Stimulated activated CD4-positive, alpha-beta T cell treated with anti-CD3 and anti-CD28 coated beads, Interleukin-1b, Interleukin-23, amount 100 ng/mL, for 48 hours (primary cell): ENCODE data around the gene PCBD1.
"Not testable (repeated sequence)": the region's sequence is repeated elsewhere in the genome, so short reads cannot be mapped to it uniquely, and the experiment has no call there.

Experiments used
- DNase-seq: peaks from one replicate; pipeline ENCODE4 v3.0.0-alpha.2; 2020

PCBD1 gene

GRCh38 chr10:70887804-70888800 is at the start of gene PCBD1:
PCBD1 (minus strand) TSS chr10:70888565; CDS start chr10:70888533, 32 bp downstream.
- DNase-seq = peak; percentile 55

- DNase-seq = no peak
Observed at GRCh38 chr10:70937661-70938060, 49.3 kb upstream of the PCBD1 start.

GRCh38 chr10:70936111-70936510 is 47.7 kb upstream of the PCBD1 start:
- no peak for DNase-seq

DNA sequence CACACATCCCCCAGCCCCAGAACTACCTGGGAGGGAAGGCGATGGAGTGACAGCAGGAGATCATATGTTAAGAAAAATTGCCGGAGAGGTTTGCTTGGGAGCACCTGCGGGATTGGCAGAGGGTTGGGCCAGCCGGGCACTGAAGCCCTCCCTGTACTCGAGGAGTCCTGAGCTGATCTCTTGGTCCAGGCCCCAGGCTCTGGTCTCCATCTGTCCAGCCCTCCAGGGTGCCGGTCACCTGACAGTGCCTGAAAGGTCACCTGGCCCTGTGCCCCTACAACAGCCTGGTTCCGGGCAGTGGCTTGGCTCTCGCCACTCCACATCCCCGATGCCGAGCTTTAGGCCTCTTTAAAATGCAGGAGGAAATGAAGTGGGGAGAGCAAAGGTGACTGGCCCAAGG is 47.3 kb upstream of the PCBD1 start:
- no peak for DNase-seq

DNA sequence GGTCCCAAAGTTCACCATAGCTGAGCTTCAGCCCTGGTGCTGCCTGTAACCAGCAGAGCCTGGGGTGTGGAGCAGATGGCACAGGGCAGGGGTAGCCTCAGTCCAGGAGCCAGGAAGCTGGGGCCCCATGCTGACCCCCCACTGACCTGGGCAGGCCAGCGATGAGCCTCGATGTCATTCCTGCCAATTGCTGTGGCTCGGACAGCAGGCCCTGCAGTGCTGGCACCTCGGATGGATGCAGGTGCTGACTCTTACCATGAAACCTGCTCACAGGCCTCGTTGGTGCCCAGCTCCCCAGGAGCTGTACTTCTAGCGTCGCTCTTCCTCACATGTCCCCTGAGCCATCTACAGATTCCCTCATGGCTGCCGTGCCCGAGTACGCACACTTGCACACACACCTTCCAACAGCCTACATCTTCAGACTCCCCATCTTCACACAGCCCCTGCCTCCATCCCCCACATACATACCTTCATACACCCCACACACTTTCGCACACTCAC is 46.8 kb upstream of the PCBD1 start:
- no peak for DNase-seq

GRCh38 chr10:70934701-70935100 is 46.3 kb upstream of the PCBD1 start:
- DNase-seq = no peak

GRCh38 chr10:70932392-70933196 is 44.2 kb upstream of the PCBD1 start:
- DNase-seq = no peak

GRCh38 chr10:70931168-70931815 is 42.9 kb upstream of the PCBD1 start:
- DNase-seq = no peak

GRCh38 chr10:70930263-70931000 is 42.1 kb upstream of the PCBD1 start:
- no peak for DNase-seq

GRCh38 chr10:70928140-70928539 is 39.8 kb upstream of the PCBD1 start:
- DNase-seq = no peak

DNA sequence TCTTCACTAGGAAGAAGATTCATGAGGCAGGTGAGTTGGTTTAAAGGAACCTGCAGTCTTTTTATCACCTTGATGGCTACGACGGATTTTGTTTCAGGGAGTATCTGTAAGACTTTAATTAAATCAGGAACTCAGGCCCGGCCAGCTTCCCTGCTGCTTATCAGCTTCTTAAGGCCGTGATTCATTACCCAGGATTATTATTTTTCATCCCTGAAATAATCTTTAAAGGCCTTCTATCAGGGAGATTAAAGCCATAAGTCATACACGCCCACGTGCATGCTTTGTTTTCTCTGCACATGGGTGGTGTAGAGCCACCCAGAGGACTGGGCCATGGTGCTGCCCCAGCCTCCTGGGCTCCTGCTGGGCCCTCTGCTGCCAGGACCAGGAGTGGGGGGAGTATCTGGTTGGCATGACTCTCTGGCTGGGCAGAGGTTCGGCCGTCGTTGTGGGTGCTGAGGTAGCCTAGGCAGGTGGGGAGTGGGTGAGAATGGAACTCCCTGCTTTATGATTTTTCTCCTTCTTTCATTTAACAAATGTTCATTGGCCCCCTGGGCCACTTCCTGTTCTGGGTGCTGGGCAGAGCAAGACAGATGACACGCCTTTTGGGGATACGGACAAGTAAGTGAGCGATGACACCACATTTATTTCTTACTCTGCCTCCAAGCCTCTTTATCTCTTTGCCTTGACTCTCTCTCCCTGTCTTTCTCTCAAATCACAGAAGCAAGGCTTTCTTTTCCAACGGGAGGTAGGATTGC is 39.0 kb upstream of the PCBD1 start:
- no peak for DNase-seq

GRCh38 chr10:70926226-70927000 is 38.0 kb upstream of the PCBD1 start:
- no peak for DNase-seq

DNA sequence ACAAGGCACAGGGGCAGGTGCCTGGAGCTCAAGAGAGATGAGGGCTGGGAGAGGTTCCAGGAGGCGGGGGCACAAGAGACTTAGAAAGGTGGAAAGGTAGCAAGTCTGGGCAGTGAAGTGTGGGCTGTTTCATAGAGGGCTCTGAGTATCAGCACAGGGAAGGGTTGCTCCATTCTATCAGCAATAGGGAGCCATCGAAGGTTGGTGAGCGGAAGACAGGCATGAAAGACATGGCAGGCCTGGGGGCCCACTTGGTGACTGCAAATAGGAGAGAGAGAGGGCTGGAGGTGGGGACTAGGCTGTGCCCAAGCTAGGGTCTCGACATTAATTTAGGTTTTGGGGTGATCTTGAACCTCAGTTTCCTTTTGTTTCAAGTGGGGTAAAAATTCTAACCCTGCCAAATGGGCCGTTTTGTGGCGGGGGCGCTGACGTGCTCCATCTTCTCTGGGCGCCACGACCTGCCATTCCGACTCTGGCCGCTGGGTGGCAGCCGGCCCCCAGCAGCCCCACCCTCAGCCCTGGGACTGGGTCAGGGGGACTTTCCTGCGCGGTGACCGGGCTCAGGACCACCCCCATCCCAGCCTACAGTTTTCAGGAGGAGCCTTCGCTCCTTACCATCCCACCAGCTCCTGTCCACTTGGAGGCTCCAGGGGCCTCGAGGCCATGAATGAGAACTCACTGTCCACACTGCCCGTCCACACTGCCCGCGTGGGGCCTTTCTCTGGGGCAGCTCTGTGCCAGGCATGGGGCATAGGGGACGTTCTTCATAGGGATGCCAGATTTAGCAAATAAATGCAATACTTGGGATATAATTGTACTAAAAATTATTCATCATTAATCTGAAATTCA is 37.2 kb upstream of the PCBD1 start:
- DNase-seq = peak; percentile 40

- no peak for DNase-seq
Observed at GRCh38 chr10:70923696-70924095, 35.3 kb upstream of the PCBD1 start.

DNA sequence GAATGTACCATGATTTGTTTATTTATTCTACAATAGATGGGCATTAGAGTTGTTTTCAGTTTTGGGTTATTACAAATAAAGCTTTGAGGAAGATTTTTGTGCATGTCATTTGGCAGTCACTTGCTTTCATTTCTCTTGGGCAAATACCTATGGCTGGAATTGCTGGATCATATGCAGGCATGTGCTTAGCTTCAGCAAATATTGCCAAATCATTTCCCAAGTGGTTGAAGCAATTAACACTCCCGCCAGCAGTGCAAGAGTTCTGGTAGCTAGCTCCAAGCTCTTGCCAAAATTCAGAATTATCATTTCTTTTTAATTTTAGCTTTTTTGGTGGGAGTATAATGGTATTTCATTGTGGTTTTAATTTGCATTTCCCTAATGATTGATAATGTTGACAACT is 32.9 kb upstream of the PCBD1 start:
- no peak for DNase-seq

DNA sequence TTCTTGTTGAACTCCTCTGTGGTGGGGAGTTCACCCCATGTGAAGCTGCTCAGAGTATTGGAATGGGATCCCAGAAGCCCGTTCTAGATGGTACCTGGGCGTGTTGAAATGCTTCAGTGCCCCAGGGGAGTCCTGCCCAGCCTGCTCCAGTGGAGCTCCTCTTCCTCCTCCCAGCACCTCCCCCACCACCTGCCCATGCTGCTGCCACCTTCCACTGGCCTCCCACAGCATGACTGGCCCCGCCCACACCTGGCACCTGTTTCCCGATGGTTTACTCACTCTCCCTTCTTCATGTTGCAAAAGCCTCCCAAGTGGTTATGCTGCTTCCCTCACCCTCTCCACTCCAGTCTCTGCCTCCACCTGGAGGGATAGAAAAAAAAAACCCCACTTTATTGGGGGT is 32.2 kb upstream of the PCBD1 start:
- DNase-seq = no peak

GRCh38 chr10:70919906-70920305 is 31.5 kb upstream of the PCBD1 start:
- DNase-seq = not testable (repeated sequence)

- no peak for DNase-seq
Observed at GRCh38 chr10:70918851-70919530, 30.6 kb upstream of the PCBD1 start.

- no peak for DNase-seq
Observed at GRCh38 chr10:70917635-70918034, 29.3 kb upstream of the PCBD1 start.
